OCI-LY7 (cell line): ENCODE results near the gene B3GALT6. TPM values are rescaled to one million over a fixed set of nuclear protein-coding genes. Genes with fewer than 3 reads are reported as not detected.

ENCODE experiments used
- BruUV-seq: library from RNA; stranded (reverse); fragments of 400-500 nt; replicated peaks from 2 replicates; lab custom pipeline; 2021; lab: Mats Ljungman, UMichigan
- CTCF ChIA-PET: fragments of 300-600 bp; sonication (Branson Sonifier 250); formaldehyde crosslinking; loops from one replicate; lab custom pipeline; 2022; ENCODE audit warnings: antibody characterized with exemption; ENCODE audit not compliant: unreplicated experiment; lab: Charles Lee
- POLR2A ChIA-PET: fragments of 300-600 bp; sonication (Branson Sonifier 250); formaldehyde crosslinking; loops from one replicate; lab custom pipeline; 2022; ENCODE audit warnings: antibody characterized with exemption; lab: Charles Lee
- DNase-seq: peaks from one replicate; pipeline ENCODE4 v3.0.0-alpha.2; 2015; ENCODE audit warnings: low spot score
- H2AFZ ChIP-seq: fragments of 200-600 bp; sonication (generic), shearing (Covaris generic); 2 replicates; pipeline ENCODE4 v1.6.1; 2014; ENCODE audit warnings: mild to moderate bottlenecking, antibody characterized with exemption, low read length, moderate library complexity
- H3K27ac ChIP-seq: fragments of 200-600 bp; sonication (generic); 2 replicates; pipeline ENCODE4 v1.5.1; 2014; ENCODE audit warnings: mixed run types, low read depth, mild to moderate bottlenecking, moderate library complexity, low read length, inconsistent platforms; ENCODE audit not compliant: poor library complexity, severe bottlenecking
- H3K36me3 ChIP-seq: fragments of 200-600 bp; sonication (generic); 2 replicates; pipeline ENCODE4 v1.6.1; 2014; ENCODE audit warnings: mild to moderate bottlenecking, antibody characterized with exemption, low read length, moderate library complexity, mixed read lengths; ENCODE audit not compliant: insufficient read depth
- H3K4me1 ChIP-seq: fragments of 200-600 bp; sonication (generic); 2 replicates; pipeline ENCODE4 v1.5.1; 2014; ENCODE audit warnings: mild to moderate bottlenecking, low read length; ENCODE audit not compliant: insufficient read depth, poor library complexity, severe bottlenecking
- H3K4me2 ChIP-seq: fragments of 200-600 bp; sonication (generic); 2 replicates; pipeline ENCODE4 v1.6.1; 2014; ENCODE audit warnings: mild to moderate bottlenecking, low read length
- H3K4me3 ChIP-seq: fragments of 200-600 bp; sonication (generic); 2 replicates; pipeline ENCODE4 v1.5.1; 2014; ENCODE audit warnings: mild to moderate bottlenecking, low read depth, low read length; ENCODE audit not compliant: poor library complexity, severe bottlenecking
- H3K79me2 ChIP-seq: fragments of 200-600 bp; sonication (generic); 2 replicates; pipeline ENCODE4 v1.6.1; 2016; ENCODE audit warnings: low read depth, mild to moderate bottlenecking, low read length, moderate library complexity, mixed read lengths; ENCODE audit not compliant: insufficient read depth
- H3K9me2 ChIP-seq: fragments of 200-600 bp; sonication (generic); 2 replicates; pipeline ENCODE4 v1.6.1; 2016; ENCODE audit warnings: mild to moderate bottlenecking, low read length, mixed read lengths; ENCODE audit not compliant: insufficient read depth
- H3K9me3 ChIP-seq: fragments of 200-600 bp; sonication (generic); 2 replicates; pipeline ENCODE4 v1.6.1; 2014; ENCODE audit warnings: mild to moderate bottlenecking, mixed run types, low read length, mixed read lengths
- H4K20me1 ChIP-seq: fragments of 200-600 bp; sonication (generic); 2 replicates; pipeline ENCODE4 v1.6.1; 2014; ENCODE audit warnings: mild to moderate bottlenecking, antibody characterized with exemption, low read length, moderate library complexity, mixed read lengths; ENCODE audit not compliant: insufficient read depth
- CTCF ChIP-seq: fragments of 200-600 bp; sonication (generic); conservative IDR thresholded peaks from 2 replicates; pipeline ENCODE4 v1.5.1; 2014; ENCODE audit warnings: mild to moderate bottlenecking, antibody characterized with exemption, low read length, moderate library complexity, mixed read lengths
- EZH2phosphoT487 ChIP-seq: fragments of 200-600 bp; sonication (generic); IDR thresholded peaks from 2 replicates; pipeline ENCODE4 v1.6.1; 2018; ENCODE audit warnings: low read depth, borderline replicate concordance, mild to moderate bottlenecking, mixed run types, antibody characterized with exemption, low read length, moderate library complexity, mixed read lengths
- intact Hi-C: fragments of 100-400 bp; cut with micrococcal nuclease; formaldehyde crosslinking; loops from one replicate; pipeline ENCODE4 v1.10.0; 2022; ENCODE audit not compliant: unreplicated experiment
- total RNA-seq, 2 experiments: library from RNA; depleted of rRNA in 1 of 2; stranded (reverse); fragments of >200 nt in 1 of 2; shearing (Covaris generic) in 1 of 2; gene quantifications; 2 replicates each; pipeline ENCODE4 v1.2.3, GENCODE V29; 2014 to 2022

The B3GALT6 gene
- total RNA-seq, 2 experiments from 2014 or later: 27.1 to 36.2 TPM

- H3K4me1 ChIP-seq: peaks cover 7% of the 10 kb centered on the region
- H3K79me2 ChIP-seq: no peaks in the 10 kb centered on the region
- no peak overlapping the region for H3K4me2 ChIP-seq
- H3K9me3 ChIP-seq: no peaks in the 10 kb centered on the region
- POLR2A ChIA-PET: no interaction called here
- DNase-seq: no peak
- CTCF ChIA-PET: no interaction called here
- no peak for TF ChIP-seq CTCF
- TF ChIP-seq EZH2phosphoT487: no peak
- BruUV-seq: no TSS peak
- H3K27ac ChIP-seq: no peak overlapping the region
- intact Hi-C loops: no loop called here
- no peaks in the 10 kb centered on the region for H4K20me1 ChIP-seq
- H3K36me3 ChIP-seq: no peaks in the 10 kb centered on the region
- no peak overlapping the region for H3K4me3 ChIP-seq
- no peak overlapping the region for H2AFZ ChIP-seq
- H3K9me2 ChIP-seq: no peaks in the 10 kb centered on the region
These were observed 28.2 kb upstream of the B3GALT6 start for GRCh38 chr1:1203561-1204424.

GRCh38 chr1:1204425-1204920 lies 27.6 kb upstream of the B3GALT6 start:
- Histone ChIP-seq H4K20me1 (no peaks in the 10 kb centered on the region), H3K9me3 (no peaks in the 10 kb centered on the region), H3K4me2 (no peak overlapping the region), H3K79me2 (no peaks in the 10 kb centered on the region), H3K36me3 (no peaks in the 10 kb centered on the region), H3K27ac (no peak overlapping the region), H3K4me3 (no peak overlapping the region), H3K4me1 (peaks cover 7% of the 10 kb centered on the region), H2AFZ (no peak overlapping the region), H3K9me2 (no peaks in the 10 kb centered on the region)
- DNase-seq: no peak
- CTCF ChIA-PET: no interaction called here
- BruUV-seq: no TSS peak
- intact Hi-C loops: no loop called here
- POLR2A ChIA-PET: no interaction called here
- no peak for TF ChIP-seq CTCF
- TF ChIP-seq EZH2phosphoT487: no peak
